ENCODE data around the gene DPEP2. TPM values are rescaled to one million over a fixed set of nuclear protein-coding genes. Genes with fewer than 3 reads are reported as not detected.
"Not testable (repeated sequence)": the region's sequence is repeated elsewhere in the genome, so short reads cannot be mapped to it uniquely, and the experiment has no call there.

Gene DPEP2
- total RNA-seq, 2 experiments from 2014 or later, result 1.3 to 1.5 TPM

GRCh38 chr16:68013440-68013839 lies 14.2 kb upstream of the DPEP2 start:
- CTCF ChIA-PET, result interaction anchor here (1.2 kb wide), 1 partner anchor 15 kb away, joined by 3 read pairs; no protein-coding TSS in a partner anchor
- POLR2A ChIA-PET, result no interaction called here

GRCh38 chr16:68009872-68010271 lies 10.6 kb upstream of the DPEP2 start:
- CTCF ChIA-PET, result interaction anchor here (1.5 kb wide), 1 partner anchor 7 kb away, joined by 3 read pairs; no protein-coding TSS in a partner anchor
- POLR2A ChIA-PET, result not testable (repeated sequence)

- POLR2A ChIA-PET, result no interaction called here
- CTCF ChIA-PET, result interaction anchor here (1.6 kb wide), 1 partner anchor 10 kb away, joined by 4 read pairs; the partner anchor contains the start of gene DPEP2
Measured at GRCh38 chr16:68009157-68009735, 10.0 kb upstream of the DPEP2 start.

GRCh38 chr16:68005786-68006286 lies 6.6 kb upstream of the DPEP2 start:
- POLR2A ChIA-PET, result interaction anchor here (0.6 to 1.5 kb wide), 5 partner anchors 16 to 280 kb away, joined by 3 to 6 read pairs (median 3); partner anchors contain the start of genes DDX28 and DUS2
- CTCF ChIA-PET, result interaction anchor here (0.6 to 1.4 kb wide), 5 partner anchors 11 to 482 kb away, joined by 3 to 8 read pairs (median 4); partner anchors contain the start of genes DDX28, DUS2 and ESRP2

GRCh38 chr16:68005211-68005610 lies 5.9 kb upstream of the DPEP2 start:
- ChIA-PET POLR2A (interaction anchor here (0.6 to 1.5 kb wide), 4 partner anchors 17 to 280 kb away, joined by 3 to 6 read pairs (median 5); partner anchors contain the start of genes DDX28 and DUS2), CTCF (interaction anchor here (0.6 to 1.4 kb wide), 6 partner anchors 13 to 481 kb away, joined by 3 to 8 read pairs (median 4); partner anchors contain the start of genes DDX28, DUS2 and ESRP2)

GRCh38 chr16:68003031-68003430 lies 3.7 kb upstream of the DPEP2 start:
- CTCF ChIA-PET, result interaction anchor here (0.7 to 1.1 kb wide), 3 partner anchors 8 to 37 kb away, joined by 3 read pairs; no protein-coding TSS in a partner anchor
- POLR2A ChIA-PET, result interaction anchor here (0.6 to 2.2 kb wide), 2 partner anchors 20 to 1624 kb away, joined by 3 to 11 read pairs; partner anchors contain the start of genes DDX28 and DUS2

GRCh38 chr16:68000450-68000849 lies 1.2 kb upstream of the DPEP2 start:
- ChIA-PET CTCF (interaction anchor here (0.7 to 1.8 kb wide), 2 partner anchors 41 to 1340 kb away, joined by 4 to 6 read pairs; no protein-coding TSS in a partner anchor), POLR2A (no interaction called here)

GRCh38 chr16:67999985-68000384 lies 701 bp upstream of the DPEP2 start:
- POLR2A ChIA-PET, result no interaction called here
- CTCF ChIA-PET, result interaction anchor here (0.7 kb wide), 1 partner anchor 1339 kb away, joined by 4 read pairs; no protein-coding TSS in a partner anchor

- ChIA-PET CTCF (interaction anchor here (0.6 to 1.4 kb wide), 4 partner anchors 10 to 59 kb away, joined by 3 to 5 read pairs (median 4); partner anchors contain the start of gene DPEP3), POLR2A (interaction anchor here (0.5 to 1.4 kb wide), 4 partner anchors 25 to 1476 kb away, joined by 3 to 6 read pairs (median 3); partner anchors contain the start of genes DDX28 and DUS2)
Measured at GRCh38 chr16:67998231-67998778, 979 bp downstream of the DPEP2 start.

GRCh38 chr16:67996666-67997065 lies 2.6 kb downstream of the DPEP2 start:
- ChIA-PET POLR2A (no interaction called here), CTCF (interaction anchor here (1.2 kb wide), 1 partner anchor 26 kb away, joined by 3 read pairs; the partner anchor contains the start of genes DDX28 and DUS2)

GRCh38 chr16:67995423-67995822 lies 3.9 kb downstream of the DPEP2 start:
- POLR2A ChIA-PET, result no interaction called here
- CTCF ChIA-PET, result interaction anchor here (1.0 to 2.7 kb wide), 3 partner anchors 11 to 235 kb away, joined by 3 to 7 read pairs (median 4); no protein-coding TSS in a partner anchor

- ChIA-PET CTCF (interaction anchor here (0.7 to 2.7 kb wide), 8 partner anchors 9 to 236 kb away, joined by 3 to 7 read pairs (median 3); partner anchors contain the start of genes DDX28, DPEP2NB and DUS2), POLR2A (interaction anchor here (0.6 kb wide), 1 partner anchor 47 kb away, joined by 3 read pairs; no protein-coding TSS in a partner anchor)
Measured at GRCh38 chr16:67994040-67994408, 5.3 kb downstream of the DPEP2 start.

GRCh38 chr16:67993207-67994039 lies 5.9 kb downstream of the DPEP2 start:
- ChIA-PET CTCF (interaction anchor here (0.7 to 2.7 kb wide), 10 partner anchors 8 to 237 kb away, joined by 3 to 13 read pairs (median 3); partner anchors contain the start of genes DDX28, DPEP2NB and DUS2), POLR2A (interaction anchor here (0.6 kb wide), 1 partner anchor 47 kb away, joined by 3 read pairs; no protein-coding TSS in a partner anchor)

- POLR2A ChIA-PET, result no interaction called here
- CTCF ChIA-PET, result interaction anchor here (0.9 to 2.7 kb wide), 5 partner anchors 13 to 87 kb away, joined by 3 to 13 read pairs (median 4); no protein-coding TSS in a partner anchor
Measured at GRCh38 chr16:67992661-67993206, 6.5 kb downstream of the DPEP2 start.

GRCh38 chr16:67990018-67990386 lies 9.3 kb downstream of the DPEP2 start:
- ChIA-PET CTCF (interaction anchor here (1.0 kb wide), 1 partner anchor 18 kb away, joined by 4 read pairs; no protein-coding TSS in a partner anchor), POLR2A (no interaction called here)

GRCh38 chr16:67989322-67990017 lies 9.8 kb downstream of the DPEP2 start:
- CTCF ChIA-PET, result interaction anchor here (1.0 kb wide), 2 partner anchors 17 to 33 kb away, joined by 3 to 4 read pairs; no protein-coding TSS in a partner anchor

GRCh38 chr16:67988675-67989074 lies 10.6 kb downstream of the DPEP2 start:
- ChIA-PET CTCF (interaction anchor here (1.0 kb wide), 2 partner anchors 16 to 34 kb away, joined by 3 to 4 read pairs; no protein-coding TSS in a partner anchor), POLR2A (interaction anchor here (0.7 kb wide), 1 partner anchor 326 kb away, joined by 3 read pairs; no protein-coding TSS in a partner anchor)

More at GRCh38 chr16:67989322-67990017, 9.8 kb downstream of the DPEP2 start:
- POLR2A ChIA-PET, result no interaction called here

Data from activated CD8-positive, alpha-beta memory T cell treated with anti-CD3 and anti-CD28 coated beads for 36 hours (primary cell).